DND-41 (cell line): ENCODE data around the gene PSMG4.

Source experiments
- ATAC-seq: fragments of 200-7000 bp; cut with Tn5 transposase; 3 replicates; pipeline ENCODE4 v1.9.1; 2021; ENCODE audit warnings: low read depth; ENCODE audit not compliant: insufficient read depth
- DNase-seq: peaks from one replicate; pipeline ENCODE4 v3.0.0-alpha.2; 2020
- H2AFZ ChIP-seq: 2 replicates; pipeline ENCODE4 v1.6.0; 2012; ENCODE audit warnings: low read depth, low read length
- H3K27ac ChIP-seq: 2 replicates; pipeline ENCODE4 v1.5.1; 2012; ENCODE audit warnings: low read length, inconsistent platforms
- H3K27me3 ChIP-seq: fragments of 200-600 bp; sonication (generic); 2 replicates; pipeline ENCODE4 v1.6.0; 2012; ENCODE audit warnings: low read length, mild to moderate bottlenecking, inconsistent platforms; ENCODE audit not compliant: insufficient read depth, poor library complexity
- H3K36me3 ChIP-seq: 2 replicates; pipeline ENCODE4 v1.5.1; 2012; ENCODE audit warnings: low read length, inconsistent platforms; ENCODE audit not compliant: insufficient read depth
- H3K4me1 ChIP-seq: 2 replicates; pipeline ENCODE4 v1.5.1; 2012; ENCODE audit warnings: mild to moderate bottlenecking, low read length; ENCODE audit not compliant: insufficient read depth
- H3K4me2 ChIP-seq: 2 replicates; pipeline ENCODE4 v1.6.0; 2012; ENCODE audit warnings: mild to moderate bottlenecking, moderate library complexity, low read length, inconsistent platforms; ENCODE audit not compliant: insufficient read depth
- H3K4me3 ChIP-seq, 2 experiments: fragments of 200-600 bp in 1 of 2; shearing (Covaris generic) in 1 of 2; 2 replicates each; pipeline ENCODE4 v1.5.1; 2012 to 2016; ENCODE audit warnings: inconsistent platforms in 2 of 2, low read length in 2 of 2, mild to moderate bottlenecking in 2 of 2, low read depth in 1 of 2, moderate library complexity in 1 of 2
- H3K79me2 ChIP-seq: 2 replicates; pipeline ENCODE4 v1.6.0; 2012; ENCODE audit warnings: low read length, inconsistent platforms; ENCODE audit not compliant: insufficient read depth
- H3K9ac ChIP-seq: 2 replicates; pipeline ENCODE4 v1.6.0; 2012; ENCODE audit warnings: low read depth, mild to moderate bottlenecking, inconsistent platforms, low read length, moderate library complexity
- H3K9me3 ChIP-seq: 2 replicates; pipeline ENCODE4 v1.5.1; 2012; ENCODE audit warnings: low read length, moderate library complexity, mild to moderate bottlenecking, inconsistent platforms; ENCODE audit not compliant: insufficient read depth, severe bottlenecking
- H4K20me1 ChIP-seq: 2 replicates; pipeline ENCODE4 v1.6.0; 2012; ENCODE audit warnings: low read length; ENCODE audit not compliant: insufficient read depth
- CTCF ChIP-seq: IDR thresholded peaks from 2 replicates; pipeline ENCODE4 v1.5.1; 2012; ENCODE audit warnings: borderline replicate concordance, low read length, moderate library complexity, mild to moderate bottlenecking; ENCODE audit not compliant: poor library complexity, severe bottlenecking; ENCODE audit errors: extremely low read depth
- EZH2 ChIP-seq: IDR thresholded peaks from 3 replicates; pipeline ENCODE4 v1.6.1; 2012; ENCODE audit warnings: borderline replicate concordance, low read depth, mild to moderate bottlenecking, moderate library complexity, low read length, inconsistent platforms; ENCODE audit not compliant: severe bottlenecking

PSMG4 gene

GRCh38 chr6:3222506-3223038 is 36.2 kb upstream of the PSMG4 start:
- no peak overlapping the region for H3K27ac ChIP-seq
- no peaks in the 10 kb centered on the region for H3K9me3 ChIP-seq
- H4K20me1 ChIP-seq: no peaks in the 10 kb centered on the region
- TF ChIP-seq EZH2: no peak
- no peak overlapping the region for H3K9ac ChIP-seq
- H2AFZ ChIP-seq: no peak overlapping the region
- DNase-seq: no peak
- H3K4me3 ChIP-seq: no peak overlapping the region
- no peak for ATAC-seq
- peaks cover 17% of the 10 kb centered on the region for H3K27me3 ChIP-seq
- H3K79me2 ChIP-seq: no peaks in the 10 kb centered on the region
- H3K4me2 ChIP-seq: no peak overlapping the region
- H3K36me3 ChIP-seq: no peaks in the 10 kb centered on the region
- no peaks in the 10 kb centered on the region for H3K4me1 ChIP-seq

- DNase-seq (no peak), ATAC-seq (no peak)
- H3K27me3 ChIP-seq: peaks cover 11% of the 10 kb centered on the region
- no peak overlapping the region for H3K4me2 ChIP-seq
- H3K36me3 ChIP-seq: no peaks in the 10 kb centered on the region
- no peaks in the 10 kb centered on the region for H3K9me3 ChIP-seq
- TF ChIP-seq CTCF (no peak), EZH2 (no peak)
- no peak overlapping the region for H3K27ac ChIP-seq
- no peak overlapping the region for H2AFZ ChIP-seq
- no peak overlapping the region for H3K4me3 ChIP-seq
- H4K20me1 ChIP-seq: no peaks in the 10 kb centered on the region
- no peak overlapping the region for H3K9ac ChIP-seq
- no peaks in the 10 kb centered on the region for H3K79me2 ChIP-seq
- H3K4me1 ChIP-seq: no peaks in the 10 kb centered on the region
Measured at GRCh38 chr6:3226042-3226441, 32.7 kb upstream of the PSMG4 start.

GRCh38 chr6:3226481-3227362 is 32.0 kb upstream of the PSMG4 start:
- no peaks in the 10 kb centered on the region for H3K4me1 ChIP-seq
- no peak overlapping the region for H3K4me2 ChIP-seq
- peaks cover 9% of the 10 kb centered on the region for H3K27me3 ChIP-seq
- DNase-seq (no peak), ATAC-seq (no peak)
- H3K4me3 ChIP-seq: no peak overlapping the region
- H2AFZ ChIP-seq: no peak overlapping the region
- no peaks in the 10 kb centered on the region for H3K79me2 ChIP-seq
- no peaks in the 10 kb centered on the region for H3K9me3 ChIP-seq
- H3K9ac ChIP-seq: no peak overlapping the region
- H3K27ac ChIP-seq: no peak overlapping the region
- TF ChIP-seq EZH2 (no peak), CTCF (no peak)
- no peaks in the 10 kb centered on the region for H4K20me1 ChIP-seq
- H3K36me3 ChIP-seq: no peaks in the 10 kb centered on the region

- Histone ChIP-seq H3K9me3 (no peaks in the 10 kb centered on the region), H3K4me1 (no peaks in the 10 kb centered on the region), H3K79me2 (no peaks in the 10 kb centered on the region), H3K4me3 (no peak within 1 kb of the TSS), H2AFZ (no peak within 1 kb of the TSS), H3K36me3 (no peaks in the 10 kb centered on the region), H3K4me2 (no peak within 1 kb of the TSS), H3K27ac (no peak within 1 kb of the TSS), H4K20me1 (no peaks in the 10 kb centered on the region), H3K9ac (no peak within 1 kb of the TSS), H3K27me3 (peaks cover 9% of the 10 kb centered on the region)
- ATAC-seq (no peak), DNase-seq (no peak)
- TF ChIP-seq EZH2 (no peak), CTCF (no peak)
Measured at GRCh38 chr6:3227363-3228045, 31.2 kb upstream of the PSMG4 start, which contains the start of gene TUBB2B. Gene TUBB2B (minus strand): TSS chr6:3227653. CDS start chr6:3227543, 110 bp downstream.
